ENCODE measurements around the gene UNC5B. TPM values are rescaled to one million over a fixed set of nuclear protein-coding genes. Genes with fewer than 3 reads are reported as not detected.

Gene UNC5B
- total and polyA plus RNA-seq, 4 donors, result 2.9 to 13.0 (median 8.5) TPM

DNA sequence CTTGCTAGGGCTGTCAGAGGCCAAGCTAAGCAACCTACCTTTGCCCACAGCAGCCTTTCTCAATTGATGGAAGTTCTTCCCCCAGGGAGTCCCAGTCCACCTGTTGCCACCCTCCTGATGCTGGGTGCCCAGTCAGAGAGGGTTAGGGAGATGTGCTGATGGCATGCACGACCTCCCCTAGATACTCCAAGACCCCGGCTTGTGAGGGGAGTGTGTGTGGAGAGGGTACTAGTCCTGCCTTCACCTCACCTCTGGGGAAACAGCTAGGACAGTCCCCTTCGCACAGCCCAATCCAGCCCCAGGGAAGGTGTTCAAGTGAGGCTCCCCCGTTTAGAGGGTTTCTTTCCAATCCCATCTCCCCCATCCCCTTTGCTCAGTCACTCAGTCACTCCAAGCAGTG is 1.3 kb upstream of the UNC5B start:
- no peak overlapping the region for H3K27ac ChIP-seq (ENCODE audit: low read depth in 1 of 2, low read length in 2 of 2)
- H3K36me3 ChIP-seq (ENCODE audit: control insufficient read depth in 1 of 2, insufficient read depth in 2 of 2, low read length in 1 of 2), result no peaks in the 10 kb centered on the region
- DNase-seq (peak in 1 of 2 donors; percentile 61), ATAC-seq (ENCODE audit: low FRiP score) (no peak)
- H3K9me3 ChIP-seq (ENCODE audit: control insufficient read depth, low read length), result no peaks in the 10 kb centered on the region
- no peaks in the 10 kb centered on the region for H3K27me3 ChIP-seq (ENCODE audit: control insufficient read depth in 1 of 2, insufficient read depth in 2 of 2, low read length in 1 of 2)
- H3K4me3 ChIP-seq (ENCODE audit: low read length in 2 of 2), result no peak overlapping the region
- intact Hi-C loops (cut with DNase I), result loop anchor here in 1 of 2 donors (2.0 to 5.0 kb wide), 2 partner anchors 56 to 286 kb away; no protein-coding TSS in a partner anchor
- WGBS, 2 donors, result 84 to 87% methylated on average over 4 of the region's 4 CpGs
- peaks cover 0 to 3% of the 10 kb centered on the region in 2 donors for H3K4me1 ChIP-seq (ENCODE audit: control insufficient read depth in 1 of 2, insufficient read depth in 2 of 2, low read length in 2 of 2)

DNA sequence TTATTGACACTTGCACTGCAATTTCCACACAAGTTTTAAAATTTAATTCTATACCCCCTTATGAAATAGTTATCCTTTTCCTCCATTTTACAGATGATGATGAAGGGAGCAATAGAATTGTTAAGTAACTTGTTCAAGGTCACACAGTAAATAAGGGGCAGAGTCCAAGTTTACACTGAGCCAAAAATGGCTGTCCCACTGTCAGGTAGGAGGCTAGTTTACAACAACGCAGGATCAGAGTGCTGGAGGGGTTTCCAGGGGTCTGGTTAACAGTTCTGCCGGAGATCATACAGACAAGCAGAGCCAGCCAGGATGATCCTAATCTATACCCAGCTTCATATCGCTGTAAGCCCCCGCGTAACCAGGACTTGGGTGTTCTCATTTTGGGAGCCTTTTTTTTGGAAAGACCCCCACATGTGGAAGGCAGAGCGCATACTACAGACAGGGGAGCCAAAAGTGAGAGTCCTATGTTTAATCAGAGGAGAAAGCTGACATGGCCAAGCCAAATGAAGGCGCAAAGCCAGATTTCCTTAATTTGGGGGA is 524 bp upstream of the UNC5B start:
- intact Hi-C loops (cut with DNase I), result loop anchor here (2.0 to 5.0 kb wide), 4 partner anchors 23 to 287 kb away; no protein-coding TSS in a partner anchor
- no peak for DNase-seq
- ATAC-seq (ENCODE audit: low FRiP score), result no peak
- H3K36me3 ChIP-seq (ENCODE audit: control insufficient read depth in 1 of 2, insufficient read depth in 2 of 2, low read length in 1 of 2), result no peaks in the 10 kb centered on the region
- 12% methylated on average over 7 of the region's 7 CpGs for WGBS, 2 donors
- H3K4me1 ChIP-seq (ENCODE audit: control insufficient read depth in 1 of 2, insufficient read depth in 2 of 2, low read length in 2 of 2), result peaks cover 0 to 3% of the 10 kb centered on the region in 2 donors
- no peaks in the 10 kb centered on the region for H3K9me3 ChIP-seq (ENCODE audit: control insufficient read depth, low read length)
- H3K27me3 ChIP-seq (ENCODE audit: control insufficient read depth in 1 of 2, insufficient read depth in 2 of 2, low read length in 1 of 2), result no peaks in the 10 kb centered on the region
- H3K27ac ChIP-seq (ENCODE audit: low read depth in 1 of 2, low read length in 2 of 2), result no peak overlapping the region
- H3K4me3 ChIP-seq (ENCODE audit: low read length in 2 of 2), result no peak overlapping the region

DNA sequence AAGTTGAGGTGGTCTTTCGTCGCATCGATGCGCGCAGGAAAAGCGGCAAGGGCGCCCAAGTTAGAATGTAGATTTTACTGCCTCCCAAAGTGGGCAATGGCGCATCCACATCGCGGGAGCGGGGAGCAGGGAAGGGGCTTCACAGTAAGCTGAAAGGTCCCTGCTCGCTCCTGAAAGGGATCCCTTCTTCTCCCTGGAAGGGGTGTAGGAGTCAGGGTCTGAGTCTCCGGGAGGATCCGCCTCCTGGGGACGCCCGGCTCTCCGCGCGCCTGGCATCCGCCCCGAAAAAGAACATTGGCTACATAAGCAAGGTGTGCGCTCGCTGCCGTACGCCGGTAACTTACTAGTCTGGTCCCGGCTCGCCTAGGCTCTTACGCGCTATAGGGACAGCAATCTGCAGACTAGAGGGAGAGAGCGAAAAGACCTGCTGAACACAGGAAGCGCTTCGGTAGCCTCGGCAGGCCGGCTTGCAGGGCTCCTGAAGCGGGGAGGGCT is 804 bp downstream of the UNC5B start:
- H3K36me3 ChIP-seq (ENCODE audit: control insufficient read depth in 1 of 2, insufficient read depth in 2 of 2, low read length in 1 of 2), result no peaks in the 10 kb centered on the region
- 0% methylated on average over 36 of the region's 36 CpGs for WGBS, 2 donors
- H3K4me3 ChIP-seq (ENCODE audit: low read length in 2 of 2), result peak overlapping the region; percentile 54 to 71
- intact Hi-C loops (cut with DNase I), result loop anchor here (2.0 to 5.0 kb wide), 3 partner anchors 22 to 54 kb away; no protein-coding TSS in a partner anchor
- no peaks in the 10 kb centered on the region for H3K9me3 ChIP-seq (ENCODE audit: control insufficient read depth, low read length)
- DNase-seq (peak; percentile 73 to 82), ATAC-seq (ENCODE audit: low FRiP score) (no peak)
- peak overlapping the region in 1 of 2 donors; percentile 65 for H3K27ac ChIP-seq (ENCODE audit: low read depth in 1 of 2, low read length in 2 of 2)
- no peaks in the 10 kb centered on the region for H3K27me3 ChIP-seq (ENCODE audit: control insufficient read depth in 1 of 2, insufficient read depth in 2 of 2, low read length in 1 of 2)
- H3K4me1 ChIP-seq (ENCODE audit: control insufficient read depth in 1 of 2, insufficient read depth in 2 of 2, low read length in 2 of 2), result peaks cover 0 to 3% of the 10 kb centered on the region in 2 donors

DNA sequence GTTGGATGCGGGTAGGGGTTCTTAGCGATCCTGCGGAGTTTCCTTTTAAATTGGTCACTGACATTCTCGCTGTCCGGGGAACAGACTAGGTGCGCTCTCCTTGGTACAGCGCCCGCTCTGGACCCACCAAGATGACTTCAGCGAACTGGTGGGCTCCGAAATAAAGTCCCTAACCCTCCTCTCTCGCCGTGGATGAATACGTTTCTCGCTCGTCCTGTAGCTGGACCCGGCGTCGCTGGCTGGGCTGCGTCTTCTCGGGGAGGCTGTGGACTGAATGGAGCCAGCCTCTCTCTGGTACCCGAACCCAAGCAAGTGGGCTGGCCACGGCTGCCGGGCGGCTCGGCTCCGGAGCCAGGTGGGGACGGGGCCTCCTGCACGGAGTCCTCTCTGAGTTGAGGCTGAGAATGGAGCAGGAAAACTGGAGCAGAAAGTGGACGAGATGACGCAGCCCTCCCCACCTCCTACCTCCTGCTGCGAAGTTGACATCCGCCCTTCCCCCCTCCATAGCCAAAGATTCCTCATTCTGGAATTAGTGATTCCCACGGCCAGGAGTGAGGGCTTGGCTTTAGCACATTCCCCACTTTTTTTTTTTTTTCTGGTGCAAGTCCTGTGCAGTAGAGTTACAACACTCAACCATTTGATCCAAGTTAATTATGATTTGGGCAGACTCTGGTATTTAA is 1.5 kb downstream of the UNC5B start:
- ATAC-seq (ENCODE audit: low FRiP score) (no peak), DNase-seq (peak; percentile 64 to 78)
- H3K27ac ChIP-seq (ENCODE audit: low read depth in 1 of 2, low read length in 2 of 2), result no peak overlapping the region
- peaks cover 0 to 3% of the 10 kb centered on the region in 2 donors for H3K4me1 ChIP-seq (ENCODE audit: control insufficient read depth in 1 of 2, insufficient read depth in 2 of 2, low read length in 2 of 2)
- H3K36me3 ChIP-seq (ENCODE audit: control insufficient read depth in 1 of 2, insufficient read depth in 2 of 2, low read length in 1 of 2), result no peaks in the 10 kb centered on the region
- intact Hi-C loops (cut with DNase I), result loop anchor here (2.0 to 5.0 kb wide), 3 partner anchors 21 to 53 kb away; no protein-coding TSS in a partner anchor
- peak overlapping the region; percentile 54 to 71 for H3K4me3 ChIP-seq (ENCODE audit: low read length in 2 of 2)
- WGBS, 2 donors, result 2 to 3% methylated on average over 33 of the region's 33 CpGs
- H3K9me3 ChIP-seq (ENCODE audit: control insufficient read depth, low read length), result no peaks in the 10 kb centered on the region
- no peaks in the 10 kb centered on the region for H3K27me3 ChIP-seq (ENCODE audit: control insufficient read depth in 1 of 2, insufficient read depth in 2 of 2, low read length in 1 of 2)

DNA sequence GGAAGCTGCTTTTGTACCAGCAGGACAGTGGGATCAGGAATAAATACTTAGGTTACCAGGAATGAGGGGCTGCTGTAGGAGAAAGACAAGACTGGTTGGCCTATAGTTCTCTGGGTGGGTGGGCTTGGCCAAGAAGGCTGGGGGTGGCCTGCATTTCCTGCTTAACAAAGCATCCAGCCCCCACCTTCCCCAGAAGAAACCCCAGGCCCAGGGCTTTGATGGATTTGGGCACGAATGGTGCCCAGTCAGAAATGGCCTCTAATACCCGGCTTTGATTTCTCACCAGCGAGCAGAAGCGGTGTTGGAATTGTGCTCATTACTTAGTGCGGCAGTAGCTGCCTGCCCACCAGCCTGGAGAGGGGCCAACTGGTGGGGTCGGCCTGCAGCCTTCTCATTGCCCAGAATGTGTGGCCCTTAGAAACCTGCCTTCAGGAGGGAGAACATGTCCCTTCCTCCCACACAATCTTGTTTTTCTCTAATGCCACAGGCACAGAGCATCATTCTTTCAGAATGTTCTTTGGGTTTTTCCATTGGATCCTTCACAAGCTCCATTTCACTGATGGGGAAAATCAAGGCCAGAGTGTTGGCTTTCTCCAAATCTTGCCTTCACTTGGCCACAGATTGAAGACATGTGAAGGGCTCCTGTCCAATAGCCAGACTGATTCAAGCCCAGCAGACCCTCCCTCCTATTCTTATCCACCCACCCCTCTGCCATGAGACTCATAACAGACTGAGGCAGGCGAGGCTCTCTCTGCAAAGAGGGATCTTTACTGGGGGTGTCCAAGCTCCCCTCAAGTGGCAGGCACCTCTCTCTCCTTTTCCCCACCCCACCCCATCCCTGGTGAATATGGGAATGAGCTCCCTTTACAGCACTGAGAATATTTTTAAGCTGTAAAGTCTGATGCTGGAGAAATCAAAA is 2.5 kb downstream of the UNC5B start:
- Histone ChIP-seq H3K9me3 (ENCODE audit: control insufficient read depth, low read length) (no peaks in the 10 kb centered on the region), H3K4me3 (ENCODE audit: low read length in 2 of 2) (no peak overlapping the region), H3K4me1 (ENCODE audit: control insufficient read depth in 1 of 2, insufficient read depth in 2 of 2, low read length in 2 of 2) (peaks cover 0 to 3% of the 10 kb centered on the region in 2 donors), H3K36me3 (ENCODE audit: control insufficient read depth in 1 of 2, insufficient read depth in 2 of 2, low read length in 1 of 2) (no peaks in the 10 kb centered on the region), H3K27me3 (ENCODE audit: control insufficient read depth in 1 of 2, insufficient read depth in 2 of 2, low read length in 1 of 2) (no peaks in the 10 kb centered on the region), H3K27ac (ENCODE audit: low read depth in 1 of 2, low read length in 2 of 2) (no peak overlapping the region)
- ATAC-seq (ENCODE audit: low FRiP score) (no peak), DNase-seq (peak in 1 of 2 donors; percentile 40)
- 89% methylated on average over 7 of the region's 7 CpGs for WGBS, 2 donors
- intact Hi-C loops (cut with DNase I), result loop anchor here in 1 of 2 donors (5.0 kb wide), 1 partner anchor 52 kb away; no protein-coding TSS in a partner anchor

DNA sequence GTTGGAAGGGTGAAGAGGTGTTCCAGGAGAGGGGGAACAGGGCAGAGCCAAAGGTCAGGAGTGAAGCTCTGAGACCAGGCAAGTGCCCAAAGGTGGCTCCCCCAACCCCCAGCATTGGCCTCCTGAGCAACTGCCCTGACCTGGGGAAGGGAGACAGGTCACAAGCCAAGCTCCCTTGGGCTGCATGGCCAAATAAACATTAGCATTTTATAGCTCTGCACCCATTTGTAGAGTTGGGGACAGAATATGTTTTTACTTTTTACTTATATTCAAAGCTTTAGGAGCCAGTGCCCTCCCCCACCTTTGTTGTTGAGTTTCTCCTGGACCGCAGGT is 4.0 kb downstream of the UNC5B start:
- Histone ChIP-seq H3K9me3 (ENCODE audit: control insufficient read depth, low read length) (no peaks in the 10 kb centered on the region), H3K36me3 (ENCODE audit: control insufficient read depth in 1 of 2, insufficient read depth in 2 of 2, low read length in 1 of 2) (no peaks in the 10 kb centered on the region), H3K27ac (ENCODE audit: low read depth in 1 of 2, low read length in 2 of 2) (no peak overlapping the region), H3K4me1 (ENCODE audit: control insufficient read depth in 1 of 2, insufficient read depth in 2 of 2, low read length in 2 of 2) (peaks cover 0 to 3% of the 10 kb centered on the region in 2 donors), H3K4me3 (ENCODE audit: low read length in 2 of 2) (no peak overlapping the region), H3K27me3 (ENCODE audit: control insufficient read depth in 1 of 2, insufficient read depth in 2 of 2, low read length in 1 of 2) (no peaks in the 10 kb centered on the region)
- 85 to 91% methylated on average over 1 of the region's 1 CpG for WGBS, 2 donors
- intact Hi-C loops (cut with DNase I), result no loop called here
- peak in 1 of 2 donors; percentile 27 for DNase-seq
- ATAC-seq (ENCODE audit: low FRiP score), result no peak

DNA sequence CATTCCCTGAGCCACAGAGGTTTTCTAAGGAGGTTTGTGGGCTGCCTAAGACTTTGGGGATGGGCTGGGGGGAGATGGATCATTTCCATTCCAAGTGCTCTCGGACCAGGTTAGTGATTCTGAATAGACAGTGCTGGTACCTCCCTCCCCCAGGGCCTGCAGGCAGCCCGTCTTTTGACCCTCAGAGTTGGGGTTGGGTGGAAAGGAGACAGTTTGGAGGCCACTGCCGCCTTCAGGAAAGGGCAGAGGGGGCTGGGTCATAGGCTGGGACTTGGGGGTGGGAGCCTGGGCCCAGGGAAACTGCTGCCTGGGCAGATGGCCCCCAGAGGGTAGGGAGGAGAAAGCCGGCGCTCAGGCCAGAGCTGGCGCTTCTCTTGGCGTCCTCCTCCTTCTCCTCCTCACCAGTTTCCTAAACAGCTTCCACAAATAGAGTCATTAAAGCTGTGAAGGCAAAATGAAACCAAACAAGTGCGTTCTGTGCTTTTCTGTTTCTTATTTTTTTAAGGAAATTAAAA is 4.4 kb downstream of the UNC5B start:
- Histone ChIP-seq H3K9me3 (ENCODE audit: control insufficient read depth, low read length) (no peaks in the 10 kb centered on the region), H3K36me3 (ENCODE audit: control insufficient read depth in 1 of 2, insufficient read depth in 2 of 2, low read length in 1 of 2) (no peaks in the 10 kb centered on the region), H3K4me3 (ENCODE audit: low read length in 2 of 2) (peak overlapping the region; percentile 60 to 64), H3K27me3 (ENCODE audit: control insufficient read depth in 1 of 2, insufficient read depth in 2 of 2, low read length in 1 of 2) (no peaks in the 10 kb centered on the region), H3K27ac (ENCODE audit: low read depth in 1 of 2, low read length in 2 of 2) (no peak overlapping the region), H3K4me1 (ENCODE audit: control insufficient read depth in 1 of 2, insufficient read depth in 2 of 2, low read length in 2 of 2) (peaks cover 0 to 3% of the 10 kb centered on the region in 2 donors)
- ATAC-seq (ENCODE audit: low FRiP score), result no peak
- peak in 1 of 2 donors; percentile 65 for DNase-seq
- 23 to 29% methylated on average over 8 of the region's 8 CpGs for WGBS, 2 donors
- intact Hi-C loops (cut with DNase I), result no loop called here
